Hepatocyte (in vitro differentiated cells): ENCODE results near the gene PPP3CA. TPM values are rescaled to one million over a fixed set of nuclear protein-coding genes. Genes with fewer than 3 reads are reported as not detected.

Experiments used
- DNase-seq: peaks from one replicate; pipeline ENCODE4 v3.0.0-alpha.2; 2016; ENCODE audit warnings: low spot score
- H2AFZ ChIP-seq: fragments of 200-600 bp; sonication (generic); 2 replicates; pipeline ENCODE4 v1.6.0; 2016; ENCODE audit warnings: antibody characterized with exemption, mild to moderate bottlenecking
- H3K27ac ChIP-seq: fragments of 200-600 bp; sonication (generic); 2 replicates; pipeline ENCODE4 v1.5.1; 2016; ENCODE audit warnings: mild to moderate bottlenecking
- H3K27me3 ChIP-seq: fragments of 200-600 bp; sonication (generic); 2 replicates; pipeline ENCODE4 v1.6.1; 2016
- H3K36me3 ChIP-seq: fragments of 200-600 bp; sonication (generic); replicated peaks from 2 replicates; pipeline ENCODE4 v1.5.1; 2016; ENCODE audit warnings: low read depth; ENCODE audit not compliant: insufficient read depth
- H3K4me1 ChIP-seq: fragments of 200-600 bp; sonication (generic); 2 replicates; pipeline ENCODE4 v1.5.1; 2016; ENCODE audit warnings: mild to moderate bottlenecking, moderate library complexity; ENCODE audit not compliant: insufficient read depth
- H3K4me2 ChIP-seq: fragments of 200-600 bp; sonication (generic); 2 replicates; pipeline ENCODE4 v1.6.0; 2016
- H3K4me3 ChIP-seq: fragments of 200-600 bp; sonication (generic); 2 replicates; pipeline ENCODE4 v1.5.1; 2016; ENCODE audit warnings: mild to moderate bottlenecking
- H3K79me2 ChIP-seq: fragments of 200-600 bp; sonication (generic); 2 replicates; pipeline ENCODE4 v1.6.0; 2017; ENCODE audit warnings: mild to moderate bottlenecking
- H3K9me2 ChIP-seq: fragments of 200-600 bp; sonication (generic); replicated peaks from 2 replicates; pipeline ENCODE4 v1.6.0; 2017; ENCODE audit warnings: mild to moderate bottlenecking; ENCODE audit not compliant: insufficient read depth
- H3K9me3 ChIP-seq: fragments of 200-600 bp; sonication (generic); 2 replicates; pipeline ENCODE4 v1.5.1; 2016; ENCODE audit warnings: low read depth, mild to moderate bottlenecking
- H4K20me1 ChIP-seq: fragments of 200-600 bp; sonication (generic); 2 replicates; pipeline ENCODE4 v1.6.0; 2016; ENCODE audit warnings: mild to moderate bottlenecking; ENCODE audit not compliant: insufficient read depth, poor library complexity, severe bottlenecking
- CTCF ChIP-seq: fragments of 200-600 bp; sonication (generic); IDR thresholded peaks from 2 replicates; pipeline ENCODE4 v1.5.1; 2016; ENCODE audit warnings: antibody characterized with exemption, mild to moderate bottlenecking; ENCODE audit not compliant: poor library complexity
- EZH2 ChIP-seq: fragments of 200-600 bp; sonication (generic); IDR thresholded peaks from 2 replicates; pipeline ENCODE4 v1.6.1; 2016; ENCODE audit warnings: antibody characterized with exemption, mild to moderate bottlenecking, borderline replicate concordance
- EZH2phosphoT487 ChIP-seq: fragments of 200-600 bp; sonication (generic); IDR thresholded peaks from one replicate; pipeline ENCODE4 v1.6.1; 2018; ENCODE audit warnings: antibody characterized with exemption, mild to moderate bottlenecking, low read depth, moderate library complexity; ENCODE audit not compliant: unreplicated experiment, severe bottlenecking
- WGBS: methylation state at CpG from one replicate; pipeline ENCODE4 v1.1.6; 2016; ENCODE audit warnings: low lambda C conversion rate; ENCODE audit errors: missing lambda C conversion rate; 5-methylcytosine and 5-hydroxymethylcytosine counted together
- polyA plus RNA-seq: library from polyadenylated mRNA; unstranded; fragments of >200 nt; fragmentation: Nextera tagmentation; extraction: Ambion mirVana; gene quantifications from 2 replicates; pipeline ENCODE4 v1.2.1, GENCODE V29; 2016
- total RNA-seq: library from RNA; depleted of rRNA; stranded (reverse); fragments of >200 nt; gene quantifications from 2 replicates; pipeline ENCODE4 v1.2.3, GENCODE V29; 2014

PPP3CA gene
- total and polyA plus RNA-seq, 2 experiments from 2014 or later = 12.9 to 49.5 TPM

GRCh38 chr4:101227715-101228114, 119.6 kb downstream of the PPP3CA start:
- Histone ChIP-seq H3K27me3 (no peaks in the 10 kb centered on the region), H2AFZ (no peak overlapping the region), H3K79me2 (peaks cover 86% of the 10 kb centered on the region), H3K9me3 (no peaks in the 10 kb centered on the region), H3K36me3 (no peaks in the 10 kb centered on the region), H3K9me2 (no peaks in the 10 kb centered on the region), H3K4me3 (no peak overlapping the region), H4K20me1 (peaks cover 28% of the 10 kb centered on the region), H3K27ac (no peak overlapping the region), H3K4me1 (no peaks in the 10 kb centered on the region), H3K4me2 (no peak overlapping the region)
- TF ChIP-seq EZH2 (no peak), EZH2phosphoT487 (no peak)
- DNase-seq = no peak

DNA sequence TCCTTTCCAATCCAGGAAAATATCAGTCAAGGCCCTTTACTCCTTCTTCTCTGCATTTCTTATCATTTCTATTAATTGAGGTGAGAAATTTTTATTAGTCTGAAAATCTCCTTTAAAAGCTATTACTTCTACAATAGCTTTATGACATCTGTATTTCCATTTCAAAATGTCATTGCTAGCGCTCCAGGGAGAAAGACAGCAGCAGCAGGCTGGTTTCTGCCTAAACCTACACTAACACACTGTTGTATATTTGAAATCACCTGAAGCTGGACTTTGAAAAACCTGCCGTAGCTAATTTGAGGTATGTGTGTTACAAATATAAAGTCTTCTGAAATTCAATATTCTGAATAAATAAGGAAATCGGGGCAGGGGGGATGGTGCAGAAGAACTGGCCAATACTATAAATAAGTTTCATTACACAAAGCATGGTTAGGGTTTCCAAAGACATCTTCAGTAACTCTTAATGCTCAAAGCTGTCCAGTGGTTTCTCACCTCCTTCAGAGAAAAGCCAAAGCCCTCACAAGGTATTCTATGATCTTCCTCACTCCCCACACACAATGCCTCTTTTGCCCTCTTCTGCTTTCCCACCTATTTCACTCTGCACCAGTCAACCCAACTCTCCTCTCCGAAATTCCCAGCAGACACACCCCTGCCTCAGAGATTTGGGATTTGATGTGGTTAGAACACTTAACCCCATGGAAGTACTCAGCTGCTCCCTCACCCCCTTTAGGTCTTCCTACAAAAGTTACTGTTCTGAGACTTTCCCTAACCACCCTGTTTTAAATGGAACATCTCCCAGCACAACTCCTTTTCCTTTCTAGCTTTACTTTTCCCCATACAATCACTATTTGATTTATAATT, 122.7 kb downstream of the PPP3CA start:
- Histone ChIP-seq H2AFZ (no peak overlapping the region), H3K9me2 (no peaks in the 10 kb centered on the region), H3K9me3 (no peaks in the 10 kb centered on the region), H3K79me2 (peaks cover 88% of the 10 kb centered on the region), H3K27ac (no peak overlapping the region), H3K27me3 (no peaks in the 10 kb centered on the region), H3K4me2 (no peak overlapping the region), H3K4me1 (no peaks in the 10 kb centered on the region), H3K4me3 (no peak overlapping the region), H3K36me3 (no peaks in the 10 kb centered on the region), H4K20me1 (peaks cover 32% of the 10 kb centered on the region)
- 83% methylated on average over 4 of the region's 4 CpGs for WGBS
- no peak for DNase-seq
- TF ChIP-seq CTCF (no peak), EZH2 (no peak), EZH2phosphoT487 (no peak)

DNA sequence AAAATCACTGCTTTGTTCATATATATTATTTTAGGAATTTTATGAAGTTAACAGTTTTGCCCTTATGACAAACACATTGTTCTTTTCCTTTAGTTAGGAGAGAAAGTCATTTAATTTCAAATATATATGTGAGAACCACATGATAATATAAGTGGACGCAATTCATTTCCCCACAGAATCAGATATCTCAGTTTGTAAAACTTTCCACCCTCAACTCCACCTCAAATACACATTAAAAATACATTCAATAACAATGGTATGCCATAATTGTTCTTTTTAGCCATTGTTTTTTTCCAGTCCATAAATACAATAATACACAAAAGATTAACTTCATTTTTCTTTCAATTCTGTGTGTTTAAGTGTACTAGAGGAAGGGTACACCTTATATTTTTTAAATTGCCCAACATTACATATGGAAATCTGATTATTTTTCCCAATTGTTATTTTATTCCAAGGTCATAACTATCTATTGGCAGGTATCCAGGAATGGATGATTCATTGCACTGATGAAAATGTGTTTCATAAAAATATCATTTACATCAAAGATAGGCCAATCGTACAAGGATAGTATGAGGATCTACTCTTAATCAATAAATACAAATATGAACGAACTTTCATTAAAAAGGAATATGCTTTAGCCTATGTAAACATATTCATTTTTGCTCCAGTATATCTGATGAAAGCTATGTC, 125.0 kb downstream of the PPP3CA start:
- DNase-seq = no peak
- Histone ChIP-seq H4K20me1 (peaks cover 34% of the 10 kb centered on the region), H3K9me2 (no peaks in the 10 kb centered on the region), H3K27me3 (no peaks in the 10 kb centered on the region), H3K4me1 (no peaks in the 10 kb centered on the region), H3K4me2 (no peak overlapping the region), H3K79me2 (peaks cover 83% of the 10 kb centered on the region), H3K9me3 (no peaks in the 10 kb centered on the region), H3K4me3 (no peak overlapping the region), H3K27ac (no peak overlapping the region), H3K36me3 (no peaks in the 10 kb centered on the region), H2AFZ (no peak overlapping the region)
- 80% methylated on average over 3 of the region's 3 CpGs for WGBS
- TF ChIP-seq EZH2phosphoT487 = no peak
- no peak for TF ChIP-seq CTCF
- no peak for TF ChIP-seq EZH2

DNA sequence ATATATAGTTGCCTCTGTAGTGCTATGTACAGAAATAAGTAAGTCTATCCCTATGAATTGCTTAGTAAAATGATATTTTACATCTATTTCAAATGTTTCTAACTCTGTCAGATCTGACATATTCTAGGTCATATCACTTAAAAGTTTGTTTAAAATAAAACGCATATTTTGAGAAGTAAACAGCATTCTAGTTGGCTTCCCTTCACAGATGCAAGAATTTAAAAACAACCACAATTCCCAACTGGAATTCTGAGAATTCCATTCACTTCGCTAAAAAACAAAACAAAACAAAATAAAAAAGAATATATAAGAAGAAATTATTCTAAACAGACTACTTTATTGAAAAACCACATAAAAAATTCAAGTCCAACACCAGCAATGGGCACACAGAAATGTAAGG, 126.0 kb downstream of the PPP3CA start:
- no peak overlapping the region for H3K27ac ChIP-seq
- H4K20me1 ChIP-seq = peaks cover 31% of the 10 kb centered on the region
- H3K27me3 ChIP-seq = no peaks in the 10 kb centered on the region
- H2AFZ ChIP-seq = no peak overlapping the region
- WGBS = 67% methylated on average over 2 of the region's 2 CpGs
- peaks cover 85% of the 10 kb centered on the region for H3K79me2 ChIP-seq
- no peaks in the 10 kb centered on the region for H3K36me3 ChIP-seq
- no peaks in the 10 kb centered on the region for H3K9me2 ChIP-seq
- TF ChIP-seq EZH2phosphoT487 (no peak), EZH2 (no peak), CTCF (no peak)
- DNase-seq = no peak
- H3K4me2 ChIP-seq = no peak overlapping the region
- no peaks in the 10 kb centered on the region for H3K4me1 ChIP-seq
- H3K4me3 ChIP-seq = no peak overlapping the region
- no peaks in the 10 kb centered on the region for H3K9me3 ChIP-seq
